SK-N-SH (cell line): ENCODE data around the gene TFB1M. TPM values are rescaled to one million over a fixed set of nuclear protein-coding genes. Genes with fewer than 3 reads are reported as not detected.

Experiments used
- CHD2 ChIP-seq: fragments of 150-350 bp; IDR thresholded peaks from 2 replicates; pipeline ENCODE4 v1.6.1; 2018; ENCODE audit warnings: low read length; ENCODE audit not compliant: partially characterized antibody
- EP300 ChIP-seq, 2 experiments: IDR thresholded peaks; 2 replicates each; pipeline versions ENCODE4 v1.4.0 to v1.6.1; 2012; ENCODE audit warnings: borderline replicate concordance in 1 of 2, low read depth in 1 of 2, low read length in 1 of 2
- EZH2phosphoT487 ChIP-seq: fragments of 200-600 bp; sonication (generic); IDR thresholded peaks from 2 replicates; pipeline ENCODE4 v1.6.1; 2017; ENCODE audit warnings: low read depth, mixed run types, mild to moderate bottlenecking, antibody characterized with exemption, moderate library complexity, borderline replicate concordance
- FOSL2 ChIP-seq: IDR thresholded peaks from 2 replicates; pipeline ENCODE4 v1.4.0; 2012; ENCODE audit warnings: low read depth, mild to moderate bottlenecking, moderate library complexity, borderline replicate concordance
- FOXJ3 ChIP-seq: sonication (generic); formaldehyde crosslinking; IDR thresholded peaks from 2 replicates; pipeline ENCODE4 v1.5.1; 2020; ENCODE audit warnings: mild to moderate bottlenecking, missing genetic modification reagents
- GABPA ChIP-seq: IDR thresholded peaks from 2 replicates; pipeline ENCODE4 v1.4.0; 2012; ENCODE audit warnings: low read depth, mild to moderate bottlenecking
- MEF2A ChIP-seq: IDR thresholded peaks from 2 replicates; pipeline ENCODE4 v1.4.0; 2012; ENCODE audit warnings: low read depth, borderline replicate concordance
- MXI1 ChIP-seq: IDR thresholded peaks from 2 replicates; pipeline ENCODE4 v1.6.1; 2012; ENCODE audit warnings: mild to moderate bottlenecking, low read depth, low read length, improper control_type of control experiment
- NRF1 ChIP-seq: IDR thresholded peaks from 2 replicates; pipeline ENCODE4 v1.6.1; 2012; ENCODE audit warnings: low read depth, mild to moderate bottlenecking, low read length
- POLR2AphosphoS5 ChIP-seq: IDR thresholded peaks from 2 replicates; pipeline ENCODE4 v1.6.1; 2012; ENCODE audit warnings: low read depth, low read length
- RAD21 ChIP-seq: IDR thresholded peaks from 2 replicates; pipeline ENCODE4 v1.6.1; 2012; ENCODE audit warnings: mild to moderate bottlenecking, low read length
- RFX5 ChIP-seq: IDR thresholded peaks from 2 replicates; pipeline ENCODE4 v1.6.1; 2012; ENCODE audit warnings: mild to moderate bottlenecking, improper control_type of control experiment, low read length
- SMC3 ChIP-seq: IDR thresholded peaks from 2 replicates; pipeline ENCODE4 v1.6.1; 2012; ENCODE audit warnings: low read depth, low read length, improper control_type of control experiment
- TAF1 ChIP-seq: IDR thresholded peaks from 2 replicates; pipeline ENCODE4 v1.6.1; 2012; ENCODE audit warnings: low read depth, mild to moderate bottlenecking, low read length, moderate library complexity, borderline replicate concordance
- TCF12 ChIP-seq: IDR thresholded peaks from 2 replicates; pipeline ENCODE4 v1.4.0; 2012
- polyA plus RNA-seq, 3 experiments: library from polyadenylated mRNA; depleted of rRNA; stranded (reverse); fragments of >200 nt; gene quantifications; 2 replicates each; pipeline ENCODE4 v1.2.3, GENCODE V29; 2012
- TF ChIP-seq, protein P1 (sequence below): fragments of 200-600 bp; sonication (generic); IDR thresholded peaks from 2 replicates; pipeline ENCODE4 v1.6.1; 2017; ENCODE audit warnings: antibody characterized with exemption, mild to moderate bottlenecking, moderate library complexity
- TF ChIP-seq, protein P2 (sequence below): IDR thresholded peaks from 2 replicates; pipeline ENCODE4 v1.4.0; 2012; ENCODE audit warnings: low read depth, borderline replicate concordance
- TF ChIP-seq, protein P3 (sequence below): IDR thresholded peaks from 2 replicates; pipeline ENCODE4 v1.4.0; 2012; ENCODE audit warnings: low read depth
- TF ChIP-seq, protein P4 (sequence below): fragments of 150-350 bp; IDR thresholded peaks from 2 replicates; pipeline ENCODE4 v1.6.1; 2017; ENCODE audit warnings: antibody characterized with exemption, low read length, low read depth, borderline replicate concordance
- TF ChIP-seq, protein P5 (sequence below): IDR thresholded peaks from 2 replicates; pipeline ENCODE4 v1.4.0; 2012; ENCODE audit warnings: low read depth, borderline replicate concordance
- TF ChIP-seq, protein P6 (sequence below): fragments of 150-350 bp; IDR thresholded peaks from 2 replicates; pipeline ENCODE4 v1.6.1; 2016; ENCODE audit warnings: mild to moderate bottlenecking, low read depth, low read length
- TF ChIP-seq, protein P7 (sequence below): IDR thresholded peaks from 2 replicates; pipeline ENCODE4; 2012

TFB1M gene
- polyA plus RNA-seq, 1 of the 3 experiments (the other 2 are of a cell fraction) = 28.4 TPM

DNA sequence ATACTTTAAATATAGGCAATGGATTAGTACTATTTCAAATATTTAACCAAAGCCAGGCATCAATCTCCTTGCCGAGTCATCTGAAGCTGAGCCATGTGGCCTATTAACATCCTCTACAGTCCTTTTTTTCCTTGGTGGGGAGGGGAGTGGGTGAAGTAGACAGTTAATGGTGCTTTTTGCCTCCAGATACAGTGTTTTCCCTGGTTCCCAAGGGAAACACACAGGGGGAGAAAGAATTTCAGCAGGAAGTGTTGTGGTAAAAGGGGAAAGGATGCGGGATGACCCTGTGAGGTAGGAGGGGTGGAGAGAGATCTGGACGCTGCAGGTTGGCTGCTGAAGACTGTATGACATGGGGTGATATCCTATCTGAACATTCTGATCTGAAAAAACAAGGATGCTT, 40.9 kb downstream of the TFB1M start (continued):
- TF ChIP-seq, protein P1, sequence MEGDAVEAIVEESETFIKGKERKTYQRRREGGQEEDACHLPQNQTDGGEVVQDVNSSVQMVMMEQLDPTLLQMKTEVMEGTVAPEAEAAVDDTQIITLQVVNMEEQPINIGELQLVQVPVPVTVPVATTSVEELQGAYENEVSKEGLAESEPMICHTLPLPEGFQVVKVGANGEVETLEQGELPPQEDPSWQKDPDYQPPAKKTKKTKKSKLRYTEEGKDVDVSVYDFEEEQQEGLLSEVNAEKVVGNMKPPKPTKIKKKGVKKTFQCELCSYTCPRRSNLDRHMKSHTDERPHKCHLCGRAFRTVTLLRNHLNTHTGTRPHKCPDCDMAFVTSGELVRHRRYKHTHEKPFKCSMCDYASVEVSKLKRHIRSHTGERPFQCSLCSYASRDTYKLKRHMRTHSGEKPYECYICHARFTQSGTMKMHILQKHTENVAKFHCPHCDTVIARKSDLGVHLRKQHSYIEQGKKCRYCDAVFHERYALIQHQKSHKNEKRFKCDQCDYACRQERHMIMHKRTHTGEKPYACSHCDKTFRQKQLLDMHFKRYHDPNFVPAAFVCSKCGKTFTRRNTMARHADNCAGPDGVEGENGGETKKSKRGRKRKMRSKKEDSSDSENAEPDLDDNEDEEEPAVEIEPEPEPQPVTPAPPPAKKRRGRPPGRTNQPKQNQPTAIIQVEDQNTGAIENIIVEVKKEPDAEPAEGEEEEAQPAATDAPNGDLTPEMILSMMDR = no peak
- TF ChIP-seq MXI1 = peak; percentile 86; the same call in 1 of the 2 replicates
- TF ChIP-seq, protein P2, sequence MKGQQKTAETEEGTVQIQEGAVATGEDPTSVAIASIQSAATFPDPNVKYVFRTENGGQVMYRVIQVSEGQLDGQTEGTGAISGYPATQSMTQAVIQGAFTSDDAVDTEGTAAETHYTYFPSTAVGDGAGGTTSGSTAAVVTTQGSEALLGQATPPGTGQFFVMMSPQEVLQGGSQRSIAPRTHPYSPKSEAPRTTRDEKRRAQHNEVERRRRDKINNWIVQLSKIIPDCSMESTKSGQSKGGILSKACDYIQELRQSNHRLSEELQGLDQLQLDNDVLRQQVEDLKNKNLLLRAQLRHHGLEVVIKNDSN = no peak
- no peak for TF ChIP-seq RAD21
- TF ChIP-seq GABPA = no peak
- TF ChIP-seq, protein P3, sequence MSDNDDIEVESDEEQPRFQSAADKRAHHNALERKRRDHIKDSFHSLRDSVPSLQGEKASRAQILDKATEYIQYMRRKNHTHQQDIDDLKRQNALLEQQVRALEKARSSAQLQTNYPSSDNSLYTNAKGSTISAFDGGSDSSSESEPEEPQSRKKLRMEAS = peak; percentile 37; the same call in 1 of the 2 replicates
- peak; percentile 75 for TF ChIP-seq FOXJ3 (CRISPR knock-in tag)
- no peak for TF ChIP-seq MEF2A
- peak; percentile 35; the same call in 1 of the 2 replicates for TF ChIP-seq FOSL2
- TF ChIP-seq NRF1 = no peak
- TF ChIP-seq POLR2AphosphoS5 = peak; percentile 20; the same call in 1 of the 2 replicates
- TF ChIP-seq, protein P4, sequence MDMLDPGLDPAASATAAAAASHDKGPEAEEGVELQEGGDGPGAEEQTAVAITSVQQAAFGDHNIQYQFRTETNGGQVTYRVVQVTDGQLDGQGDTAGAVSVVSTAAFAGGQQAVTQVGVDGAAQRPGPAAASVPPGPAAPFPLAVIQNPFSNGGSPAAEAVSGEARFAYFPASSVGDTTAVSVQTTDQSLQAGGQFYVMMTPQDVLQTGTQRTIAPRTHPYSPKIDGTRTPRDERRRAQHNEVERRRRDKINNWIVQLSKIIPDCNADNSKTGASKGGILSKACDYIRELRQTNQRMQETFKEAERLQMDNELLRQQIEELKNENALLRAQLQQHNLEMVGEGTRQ = no peak
- peak; percentile 60 for TF ChIP-seq CHD2
- TF ChIP-seq, protein P5, sequence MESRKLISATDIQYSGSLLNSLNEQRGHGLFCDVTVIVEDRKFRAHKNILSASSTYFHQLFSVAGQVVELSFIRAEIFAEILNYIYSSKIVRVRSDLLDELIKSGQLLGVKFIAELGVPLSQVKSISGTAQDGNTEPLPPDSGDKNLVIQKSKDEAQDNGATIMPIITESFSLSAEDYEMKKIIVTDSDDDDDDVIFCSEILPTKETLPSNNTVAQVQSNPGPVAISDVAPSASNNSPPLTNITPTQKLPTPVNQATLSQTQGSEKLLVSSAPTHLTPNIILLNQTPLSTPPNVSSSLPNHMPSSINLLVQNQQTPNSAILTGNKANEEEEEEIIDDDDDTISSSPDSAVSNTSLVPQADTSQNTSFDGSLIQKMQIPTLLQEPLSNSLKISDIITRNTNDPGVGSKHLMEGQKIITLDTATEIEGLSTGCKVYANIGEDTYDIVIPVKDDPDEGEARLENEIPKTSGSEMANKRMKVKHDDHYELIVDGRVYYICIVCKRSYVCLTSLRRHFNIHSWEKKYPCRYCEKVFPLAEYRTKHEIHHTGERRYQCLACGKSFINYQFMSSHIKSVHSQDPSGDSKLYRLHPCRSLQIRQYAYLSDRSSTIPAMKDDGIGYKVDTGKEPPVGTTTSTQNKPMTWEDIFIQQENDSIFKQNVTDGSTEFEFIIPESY = no peak
- peak; percentile 52 for TF ChIP-seq TCF12
- TF ChIP-seq, protein P6, sequence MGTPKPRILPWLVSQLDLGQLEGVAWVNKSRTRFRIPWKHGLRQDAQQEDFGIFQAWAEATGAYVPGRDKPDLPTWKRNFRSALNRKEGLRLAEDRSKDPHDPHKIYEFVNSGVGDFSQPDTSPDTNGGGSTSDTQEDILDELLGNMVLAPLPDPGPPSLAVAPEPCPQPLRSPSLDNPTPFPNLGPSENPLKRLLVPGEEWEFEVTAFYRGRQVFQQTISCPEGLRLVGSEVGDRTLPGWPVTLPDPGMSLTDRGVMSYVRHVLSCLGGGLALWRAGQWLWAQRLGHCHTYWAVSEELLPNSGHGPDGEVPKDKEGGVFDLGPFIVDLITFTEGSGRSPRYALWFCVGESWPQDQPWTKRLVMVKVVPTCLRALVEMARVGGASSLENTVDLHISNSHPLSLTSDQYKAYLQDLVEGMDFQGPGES = no peak
- TF ChIP-seq RFX5 = peak; percentile 72; the same call in 1 of the 2 replicates
- TF ChIP-seq SMC3 = no peak
- TF ChIP-seq, protein P7, sequence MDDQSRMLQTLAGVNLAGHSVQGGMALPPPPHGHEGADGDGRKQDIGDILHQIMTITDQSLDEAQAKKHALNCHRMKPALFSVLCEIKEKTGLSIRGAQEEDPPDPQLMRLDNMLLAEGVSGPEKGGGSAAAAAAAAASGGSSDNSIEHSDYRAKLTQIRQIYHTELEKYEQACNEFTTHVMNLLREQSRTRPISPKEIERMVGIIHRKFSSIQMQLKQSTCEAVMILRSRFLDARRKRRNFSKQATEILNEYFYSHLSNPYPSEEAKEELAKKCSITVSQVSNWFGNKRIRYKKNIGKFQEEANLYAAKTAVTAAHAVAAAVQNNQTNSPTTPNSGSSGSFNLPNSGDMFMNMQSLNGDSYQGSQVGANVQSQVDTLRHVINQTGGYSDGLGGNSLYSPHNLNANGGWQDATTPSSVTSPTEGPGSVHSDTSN = peak; percentile 64
- TF ChIP-seq EP300 (IDR thresholded peaks at IDR 0.05; ENCODE audit: borderline replicate concordance in 1 of 2, low read depth in 1 of 2, low read length in 1 of 2) = peak in 1 of 2 experiments; percentile 81; a peak in 2 of 4 replicates
- TF ChIP-seq EZH2phosphoT487 = no peak
- no peak for TF ChIP-seq TAF1
